ENCODE data around the gene TSLP. TPM values are rescaled to one million over a fixed set of nuclear protein-coding genes. Genes with fewer than 3 reads are reported as not detected.

Gene TSLP
- 0.09 and 0.42 TPM in 2 replicates for total RNA-seq

DNA sequence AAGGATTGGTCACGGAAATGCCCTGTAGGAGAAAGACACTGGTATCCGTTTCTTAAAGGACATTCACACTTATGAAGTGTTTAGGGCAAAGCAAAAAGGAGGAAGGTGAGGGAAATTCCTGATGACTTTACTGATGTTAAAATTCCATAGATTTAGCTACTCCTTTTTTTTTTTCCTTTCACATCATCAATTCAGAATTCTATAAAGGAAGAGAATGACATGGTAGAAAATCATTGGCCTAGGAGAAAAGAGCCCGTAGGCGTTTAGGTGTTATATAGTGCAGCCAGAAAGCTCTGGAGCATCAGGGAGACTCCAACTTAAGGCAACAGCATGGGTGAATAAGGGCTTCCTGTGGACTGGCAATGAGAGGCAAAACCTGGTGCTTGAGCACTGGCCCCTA is at the start of gene TSLP:
Gene TSLP, plus strand, starts transcription at position 301 of the 400 bp plus-strand sequence. CDS start 178 bp downstream, outside the sequence.
- DNase-seq = no peak
- H3K36me3 Mint-ChIP-seq (ENCODE audit: low read depth) = no peaks in the 10 kb centered on the region
- intact Hi-C loops (cut with micrococcal nuclease) = loop anchor here (5.0 kb wide), 2 partner anchors 314 to 334 kb away; partner anchors contain the start of gene SLC25A46
- H3K4me1 Mint-ChIP-seq = peaks cover 22% of the 10 kb centered on the region
- peak within 1 kb of the TSS; percentile 93 for H3K4me3 Mint-ChIP-seq
- H3K27me3 Mint-ChIP-seq = peaks cover 81% of the 10 kb centered on the region
- no peak within 1 kb of the TSS for H3K27ac Mint-ChIP-seq
- H3K9me3 Mint-ChIP-seq = no peaks in the 10 kb centered on the region

DNA sequence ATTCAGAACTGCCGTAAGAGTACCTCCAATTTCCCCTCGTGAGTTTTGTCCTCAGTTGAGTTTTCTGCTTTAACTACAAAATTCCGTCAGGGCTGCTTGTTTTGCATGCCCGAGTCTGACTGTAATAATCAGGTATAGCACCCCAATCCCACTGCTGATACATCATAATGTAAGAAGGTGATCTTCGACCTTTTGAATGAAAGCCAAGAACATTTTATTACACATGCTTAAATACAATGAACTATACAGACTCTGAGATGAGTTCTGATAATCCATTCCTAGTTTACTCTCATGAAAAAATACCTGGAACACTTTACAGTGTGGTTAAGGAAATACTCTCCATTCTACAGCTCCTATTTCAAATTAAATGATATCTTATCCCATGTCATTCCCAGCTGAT is 49.2 kb upstream of the TSLP start:
- Mint-ChIP-seq H3K4me3 (no peak overlapping the region), H3K9me3 (no peaks in the 10 kb centered on the region), H3K27ac (no peak overlapping the region), H3K36me3 (ENCODE audit: low read depth) (no peaks in the 10 kb centered on the region), H3K4me1 (no peaks in the 10 kb centered on the region), H3K27me3 (peaks cover 6% of the 10 kb centered on the region)
- no peak for DNase-seq
- intact Hi-C loops (cut with micrococcal nuclease) = no loop called here

DNA sequence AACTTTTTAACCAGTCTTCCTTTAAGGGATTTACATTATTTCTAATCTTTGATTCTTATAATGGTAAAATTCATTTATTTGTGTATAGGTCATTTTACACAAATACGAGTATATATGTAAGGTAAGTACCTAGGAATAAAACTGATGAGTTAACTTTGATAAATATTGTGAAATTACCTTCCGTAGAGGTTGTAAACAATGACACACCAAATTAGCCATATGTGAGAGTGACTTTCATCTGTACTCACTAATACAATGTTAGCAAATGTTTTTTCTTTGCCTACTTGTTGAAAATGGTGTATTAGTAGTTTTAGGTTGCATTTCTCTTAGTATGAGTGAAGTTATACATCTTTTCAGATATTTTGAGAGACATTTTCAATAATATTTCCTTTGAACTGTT is 42.6 kb upstream of the TSLP start:
- DNase-seq = no peak
- Mint-ChIP-seq H3K27me3 (no peaks in the 10 kb centered on the region), H3K27ac (no peak overlapping the region), H3K4me1 (no peaks in the 10 kb centered on the region), H3K36me3 (ENCODE audit: low read depth) (no peaks in the 10 kb centered on the region), H3K4me3 (no peak overlapping the region), H3K9me3 (no peaks in the 10 kb centered on the region)
- intact Hi-C loops (cut with micrococcal nuclease) = no loop called here

DNA sequence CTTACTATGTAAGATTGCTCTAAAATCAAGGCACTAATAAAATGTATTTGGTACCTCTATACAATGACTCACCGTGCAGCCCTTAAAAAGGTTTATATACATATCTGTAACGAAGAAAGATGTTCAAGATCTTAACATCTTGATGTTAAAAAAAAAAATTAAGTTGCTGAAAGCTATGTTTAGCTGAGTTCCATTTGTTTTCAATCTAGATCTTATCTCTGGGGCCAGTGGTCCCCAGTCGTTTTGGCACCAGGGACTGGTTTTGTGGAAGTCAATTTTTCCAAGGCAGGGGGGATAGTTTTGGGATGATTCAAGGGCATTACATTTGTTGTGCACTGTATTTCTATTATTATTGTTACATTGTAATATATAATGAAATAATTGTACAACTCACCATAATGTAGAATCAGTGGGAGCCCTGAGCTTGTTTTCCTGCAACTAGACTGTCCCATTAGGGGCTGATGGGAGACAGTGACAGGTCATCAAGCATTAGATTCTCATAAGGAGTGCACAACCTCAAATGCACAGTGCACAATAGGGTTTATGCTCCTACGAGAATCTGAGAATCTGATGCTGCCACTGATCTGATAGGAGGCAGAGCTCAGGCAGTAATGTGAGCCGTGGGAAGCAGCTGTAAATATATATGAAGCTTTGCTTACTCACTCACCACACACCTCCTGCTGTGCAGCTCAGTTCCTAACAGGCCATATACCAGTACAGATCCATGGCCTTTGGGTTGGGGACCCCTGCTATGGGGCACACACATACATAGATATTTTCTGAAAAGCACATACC is 27.6 kb upstream of the TSLP start:
- H3K27ac Mint-ChIP-seq = no peak overlapping the region
- no peaks in the 10 kb centered on the region for H3K9me3 Mint-ChIP-seq
- H3K27me3 Mint-ChIP-seq = peaks cover 7% of the 10 kb centered on the region
- no peaks in the 10 kb centered on the region for H3K36me3 Mint-ChIP-seq (ENCODE audit: low read depth)
- DNase-seq = no peak
- intact Hi-C loops (cut with micrococcal nuclease) = no loop called here
- H3K4me1 Mint-ChIP-seq = no peaks in the 10 kb centered on the region
- H3K4me3 Mint-ChIP-seq = no peak overlapping the region

DNA sequence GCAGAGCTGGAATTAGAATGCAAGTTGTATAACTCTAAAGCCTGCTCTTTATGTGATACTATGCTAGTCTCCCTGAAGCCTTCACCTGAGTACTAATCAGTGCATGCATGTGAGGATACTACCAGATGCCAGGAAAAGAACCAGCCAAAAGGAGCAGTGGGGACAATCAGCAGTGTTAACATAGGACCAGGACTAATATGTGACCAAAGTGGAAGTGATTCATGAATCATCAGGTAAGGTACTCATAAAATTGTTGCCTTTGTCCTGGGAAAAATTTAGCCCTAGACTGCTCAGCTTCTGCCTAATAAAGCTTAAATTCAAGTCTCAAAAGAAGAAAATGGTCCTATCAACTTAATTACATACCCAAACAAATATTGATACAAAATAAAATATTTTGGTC is 13.4 kb upstream of the TSLP start:
- DNase-seq = peak; percentile 10
- Mint-ChIP-seq H3K27ac (no peak overlapping the region), H3K4me1 (no peaks in the 10 kb centered on the region), H3K36me3 (ENCODE audit: low read depth) (no peaks in the 10 kb centered on the region), H3K27me3 (peaks cover 19% of the 10 kb centered on the region), H3K9me3 (no peaks in the 10 kb centered on the region), H3K4me3 (no peak overlapping the region)
- intact Hi-C loops (cut with micrococcal nuclease) = no loop called here

DNA sequence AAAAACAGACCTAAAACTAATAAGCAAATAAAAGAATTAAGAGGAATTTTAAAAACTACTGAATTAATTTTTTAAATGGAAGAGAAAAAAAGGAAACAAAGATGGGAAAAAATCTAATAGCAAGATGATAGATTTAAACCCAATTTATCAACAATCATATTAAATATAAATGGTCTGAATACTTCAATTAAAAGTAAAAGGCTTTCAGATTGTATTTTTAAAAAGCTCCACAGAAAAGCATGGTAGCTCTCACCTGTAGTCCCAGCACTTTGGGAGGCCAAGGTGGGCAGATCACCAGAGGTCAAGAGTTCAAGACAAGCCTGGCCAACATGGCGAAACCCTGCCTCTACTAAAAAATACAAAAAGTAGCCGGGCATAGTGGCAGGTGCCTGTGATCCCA is 11.3 kb upstream of the TSLP start:
- DNase-seq = no peak
- no peaks in the 10 kb centered on the region for H3K9me3 Mint-ChIP-seq
- H3K27ac Mint-ChIP-seq = no peak overlapping the region
- intact Hi-C loops (cut with micrococcal nuclease) = no loop called here
- H3K4me3 Mint-ChIP-seq = no peak overlapping the region
- no peaks in the 10 kb centered on the region for H3K36me3 Mint-ChIP-seq (ENCODE audit: low read depth)
- H3K4me1 Mint-ChIP-seq = no peaks in the 10 kb centered on the region
- H3K27me3 Mint-ChIP-seq = peaks cover 27% of the 10 kb centered on the region

DNA sequence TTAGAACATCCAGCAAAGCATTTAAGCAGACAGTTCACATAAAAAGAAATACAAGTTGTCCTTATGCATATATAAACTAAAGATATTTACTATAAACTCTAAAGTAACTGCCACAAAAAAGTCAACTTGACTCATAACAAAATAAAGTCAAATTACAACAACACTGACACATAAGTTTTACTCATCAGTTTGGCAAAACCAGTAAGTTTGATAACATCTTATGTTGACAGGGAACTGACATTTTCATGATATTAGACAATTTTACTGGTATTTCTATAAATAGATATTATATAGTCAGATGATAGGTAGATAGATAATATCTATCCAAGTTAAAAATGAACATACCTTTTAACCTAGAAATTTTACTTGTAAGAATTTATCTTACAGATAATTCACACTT is 9.9 kb upstream of the TSLP start:
- no peak overlapping the region for H3K27ac Mint-ChIP-seq
- intact Hi-C loops (cut with micrococcal nuclease) = no loop called here
- DNase-seq = no peak
- no peaks in the 10 kb centered on the region for H3K4me1 Mint-ChIP-seq
- no peak overlapping the region for H3K4me3 Mint-ChIP-seq
- H3K9me3 Mint-ChIP-seq = no peaks in the 10 kb centered on the region
- H3K36me3 Mint-ChIP-seq (ENCODE audit: low read depth) = no peaks in the 10 kb centered on the region
- peaks cover 41% of the 10 kb centered on the region for H3K27me3 Mint-ChIP-seq

DNA sequence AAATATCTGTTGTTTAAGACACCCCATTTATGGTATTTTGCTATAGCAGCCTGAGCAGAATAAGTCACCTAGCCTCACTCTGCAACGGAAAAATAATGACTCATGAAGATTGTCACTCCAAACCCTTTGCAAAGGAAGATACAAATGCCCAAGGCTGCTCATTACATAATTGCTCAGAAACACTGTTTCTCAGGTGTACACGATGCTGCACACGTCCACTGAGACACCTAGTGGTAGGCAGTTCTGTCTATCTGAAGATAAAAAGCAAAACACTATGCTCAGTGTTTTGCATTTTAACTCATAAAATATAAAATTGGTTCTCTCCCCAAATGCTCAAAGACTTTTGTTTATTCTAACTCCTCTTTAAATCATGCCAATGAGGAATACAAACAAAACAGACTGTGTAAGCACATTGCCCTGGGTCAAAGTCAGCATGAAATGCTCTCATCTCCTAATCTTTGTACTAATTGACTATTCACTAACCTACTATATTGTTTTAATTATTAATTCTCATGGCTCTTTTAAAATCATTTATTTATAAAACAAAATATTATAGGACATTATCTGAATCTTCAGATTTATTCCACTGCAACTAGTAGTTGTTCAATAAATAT is 7.7 kb upstream of the TSLP start:
- Mint-ChIP-seq H3K9me3 (no peaks in the 10 kb centered on the region), H3K4me3 (no peak overlapping the region), H3K4me1 (no peaks in the 10 kb centered on the region), H3K36me3 (ENCODE audit: low read depth) (no peaks in the 10 kb centered on the region), H3K27ac (no peak overlapping the region), H3K27me3 (peaks cover 48% of the 10 kb centered on the region)
- no peak for DNase-seq
- intact Hi-C loops (cut with micrococcal nuclease) = no loop called here

DNA sequence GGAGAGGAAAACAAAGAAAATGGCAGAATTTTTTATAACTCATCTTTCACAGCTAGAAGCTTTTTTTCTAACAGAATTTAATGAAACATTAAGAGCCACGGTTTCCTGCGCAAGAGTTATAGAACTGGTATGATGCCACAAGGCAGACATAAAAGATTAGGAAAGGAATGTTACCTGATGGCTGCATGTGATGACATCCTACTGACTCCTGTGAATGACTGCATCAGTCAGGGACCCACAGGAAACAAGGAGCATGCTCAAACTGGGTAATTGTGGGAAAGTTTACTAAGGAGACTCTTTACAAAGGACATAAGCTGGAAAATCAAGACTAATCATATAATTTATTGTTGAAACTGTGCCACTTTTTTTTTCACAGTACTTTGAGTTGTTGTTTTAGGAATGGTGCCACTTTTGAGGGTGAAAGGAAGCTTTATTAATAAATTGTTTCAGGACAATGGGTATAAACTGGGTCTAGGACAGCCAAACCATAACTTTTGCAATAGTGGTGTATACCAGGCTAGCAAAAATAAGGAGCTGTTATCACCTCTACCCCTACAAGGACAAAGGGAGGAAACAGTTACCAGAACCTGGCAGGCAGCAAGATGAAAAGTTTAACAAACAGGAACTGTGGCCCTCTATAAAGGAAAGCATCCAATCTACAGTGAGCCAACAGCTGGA is 5.1 kb upstream of the TSLP start:
- no peaks in the 10 kb centered on the region for H3K36me3 Mint-ChIP-seq (ENCODE audit: low read depth)
- DNase-seq = no peak
- peaks cover 70% of the 10 kb centered on the region for H3K27me3 Mint-ChIP-seq
- no peak overlapping the region for H3K27ac Mint-ChIP-seq
- intact Hi-C loops (cut with micrococcal nuclease) = no loop called here
- H3K4me1 Mint-ChIP-seq = peaks cover 7% of the 10 kb centered on the region
- H3K4me3 Mint-ChIP-seq = no peak overlapping the region
- no peaks in the 10 kb centered on the region for H3K9me3 Mint-ChIP-seq

DNA sequence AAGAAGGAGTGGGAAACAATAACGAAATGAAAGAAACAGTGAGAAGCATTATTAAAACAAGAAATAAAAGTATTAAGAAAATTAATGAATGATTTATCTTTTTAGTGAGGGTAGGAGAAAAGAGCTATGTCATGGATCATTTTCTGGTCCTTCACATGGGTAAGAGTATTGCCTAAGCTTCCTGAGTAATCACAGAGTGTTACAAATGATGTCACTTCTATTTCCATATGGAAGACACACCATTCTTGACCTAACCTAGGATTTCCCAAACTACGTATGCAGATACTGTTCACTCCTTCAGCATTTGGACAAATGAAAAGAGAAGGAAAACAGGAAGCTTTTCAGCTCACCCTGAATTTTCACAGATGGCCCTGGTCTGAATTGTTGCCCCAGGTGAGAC is 3.3 kb upstream of the TSLP start:
- no peaks in the 10 kb centered on the region for H3K9me3 Mint-ChIP-seq
- H3K27ac Mint-ChIP-seq = no peak overlapping the region
- H3K36me3 Mint-ChIP-seq (ENCODE audit: low read depth) = no peaks in the 10 kb centered on the region
- intact Hi-C loops (cut with micrococcal nuclease) = no loop called here
- no peak overlapping the region for H3K4me3 Mint-ChIP-seq
- DNase-seq = no peak
- H3K27me3 Mint-ChIP-seq = peaks cover 85% of the 10 kb centered on the region
- peaks cover 13% of the 10 kb centered on the region for H3K4me1 Mint-ChIP-seq

DNA sequence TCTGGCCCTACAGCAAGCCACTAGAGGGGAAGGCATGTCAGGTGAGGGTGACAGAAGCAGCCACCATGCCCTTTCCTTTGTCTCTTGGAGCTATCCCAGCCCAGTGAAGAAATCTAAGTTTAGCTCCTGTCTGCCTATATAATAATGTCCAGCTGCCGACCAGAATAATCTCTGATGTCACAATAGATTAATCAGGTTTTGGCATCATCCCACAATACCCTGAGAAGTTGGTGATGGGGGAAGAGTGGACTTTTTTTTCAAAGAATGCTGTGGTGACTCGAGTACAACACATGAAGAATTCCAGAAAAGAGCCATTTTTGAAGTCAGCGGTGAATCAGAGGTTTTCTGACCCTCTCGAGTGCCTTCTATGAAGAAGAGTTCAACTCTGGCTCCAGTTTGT is 1.7 kb upstream of the TSLP start:
- no peak overlapping the region for H3K4me3 Mint-ChIP-seq
- H3K27me3 Mint-ChIP-seq = peaks cover 90% of the 10 kb centered on the region
- peaks cover 20% of the 10 kb centered on the region for H3K4me1 Mint-ChIP-seq
- DNase-seq = no peak
- no peaks in the 10 kb centered on the region for H3K36me3 Mint-ChIP-seq (ENCODE audit: low read depth)
- H3K27ac Mint-ChIP-seq = no peak overlapping the region
- intact Hi-C loops (cut with micrococcal nuclease) = loop anchor here (5.0 kb wide), 2 partner anchors 313 to 333 kb away; partner anchors contain the start of gene SLC25A46
- no peaks in the 10 kb centered on the region for H3K9me3 Mint-ChIP-seq

DNA sequence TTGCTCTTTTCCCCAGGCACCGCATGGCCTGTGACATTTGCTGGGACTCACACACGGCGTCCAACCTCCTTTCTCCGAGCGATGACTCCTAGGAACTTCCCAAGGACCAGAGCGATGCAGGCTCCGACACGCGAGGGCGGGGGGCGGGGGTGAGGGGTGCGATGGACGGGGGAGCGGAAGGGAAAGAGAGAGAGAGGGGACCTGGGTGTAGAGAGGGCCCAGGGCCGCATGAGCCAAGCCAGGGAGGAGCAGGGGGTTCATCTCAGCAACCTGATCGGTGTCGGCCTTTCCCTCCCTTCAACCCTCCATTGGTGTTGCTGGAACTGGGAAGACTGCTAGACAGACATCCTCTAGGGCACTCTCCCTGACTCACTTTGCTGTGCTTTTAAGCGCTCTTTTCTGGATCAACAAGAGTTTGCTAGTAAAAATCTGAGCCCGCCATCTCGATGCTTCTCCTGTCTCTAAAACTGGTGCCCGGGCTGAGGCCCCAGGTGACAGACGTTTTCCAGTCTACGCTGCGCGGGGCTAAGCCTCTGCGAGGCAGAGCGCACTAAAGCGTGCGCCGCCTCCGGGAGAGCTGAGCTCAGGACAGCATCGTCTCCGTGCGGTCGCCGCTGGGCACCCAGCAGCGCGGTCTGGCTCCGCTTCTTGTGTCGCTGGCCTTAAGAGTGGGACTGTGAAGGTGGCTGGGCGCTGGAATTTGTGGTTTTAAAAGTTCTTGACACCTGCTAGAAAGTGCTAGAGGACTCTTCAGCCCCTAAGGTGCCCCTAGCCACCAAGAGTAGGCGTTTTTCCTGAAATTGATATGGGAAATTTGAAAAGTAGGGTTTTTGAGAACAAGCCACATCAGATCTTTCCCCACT is 1.0 kb upstream of the TSLP start:
- peak; percentile 69 for DNase-seq

DNA sequence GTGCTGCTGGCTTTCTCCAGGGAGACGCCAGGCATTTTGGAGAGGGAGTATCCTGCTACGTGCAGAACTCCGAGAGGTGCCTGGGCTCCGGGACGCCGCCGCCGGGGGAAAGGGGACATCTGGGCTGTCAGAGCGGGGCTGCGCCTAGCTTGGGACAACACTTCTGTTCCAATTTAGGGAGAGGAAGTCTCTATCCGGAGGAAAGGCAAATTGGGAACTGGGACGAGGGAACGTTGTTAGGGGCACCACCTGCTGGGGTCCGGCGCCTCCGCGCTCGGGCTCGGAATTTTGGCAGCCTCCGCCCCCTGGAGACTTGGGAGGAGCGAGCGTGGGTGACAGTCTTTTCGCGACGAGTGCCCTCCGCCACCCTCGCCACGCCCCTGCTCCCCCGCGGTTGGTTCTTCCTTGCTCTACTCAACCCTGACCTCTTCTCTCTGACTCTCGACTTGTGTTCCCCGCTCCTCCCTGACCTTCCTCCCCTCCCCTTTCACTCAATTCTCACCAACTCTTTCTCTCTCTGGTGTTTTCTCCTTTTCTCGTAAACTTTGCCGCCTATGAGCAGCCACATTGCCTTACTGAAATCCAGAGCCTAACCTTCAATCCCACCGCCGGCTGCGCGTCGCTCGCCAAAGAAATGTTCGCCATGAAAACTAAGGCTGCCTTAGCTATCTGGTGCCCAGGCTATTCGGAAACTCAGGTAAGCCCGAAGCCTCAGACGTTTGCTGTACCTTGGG is 1.6 kb downstream of the TSLP start:
- H3K4me3 Mint-ChIP-seq = peak overlapping the region; percentile 93
- H3K36me3 Mint-ChIP-seq (ENCODE audit: low read depth) = no peaks in the 10 kb centered on the region
- peaks cover 71% of the 10 kb centered on the region for H3K27me3 Mint-ChIP-seq
- peak; percentile 88 for DNase-seq
- peaks cover 22% of the 10 kb centered on the region for H3K4me1 Mint-ChIP-seq
- no peak overlapping the region for H3K27ac Mint-ChIP-seq
- no peaks in the 10 kb centered on the region for H3K9me3 Mint-ChIP-seq
- intact Hi-C loops (cut with micrococcal nuclease) = loop anchor here (2.0 to 5.0 kb wide), 3 partner anchors 20 to 336 kb away; partner anchors contain the start of genes SLC25A46 and WDR36

More for the DNA sequence above, 1.0 kb upstream of the TSLP start:
- intact Hi-C loops (cut with micrococcal nuclease) = loop anchor here (5.0 kb wide), 2 partner anchors 313 to 333 kb away; partner anchors contain the start of gene SLC25A46
- H3K27me3 Mint-ChIP-seq = peaks cover 87% of the 10 kb centered on the region
- no peaks in the 10 kb centered on the region for H3K36me3 Mint-ChIP-seq (ENCODE audit: low read depth)
- H3K27ac Mint-ChIP-seq = no peak overlapping the region
- H3K4me1 Mint-ChIP-seq = peaks cover 20% of the 10 kb centered on the region
- H3K9me3 Mint-ChIP-seq = no peaks in the 10 kb centered on the region
- H3K4me3 Mint-ChIP-seq = peak overlapping the region; percentile 61

All from activated CD4-positive, alpha-beta T cell treated with anti-CD3 and anti-CD28 coated beads, Interleukin-2, amount 10 ng/mL, durations not matched to agents 24 days and 14 days (primary cell).